Panc1 (cell line): ENCODE measurements around the gene SDF2L1.

Source experiments
- POLR2AphosphoS5 ChIP-seq: IDR thresholded peaks from 2 replicates; pipeline ENCODE4 v1.6.1; 2012; ENCODE audit warnings: mild to moderate bottlenecking, low read depth, low read length, moderate library complexity
- TF ChIP-seq, protein P1 (sequence below): fragments of 450-650 bp; IDR thresholded peaks from 2 replicates; pipeline ENCODE4 v1.5.1; 2017; ENCODE audit warnings: mild to moderate bottlenecking

DNA sequence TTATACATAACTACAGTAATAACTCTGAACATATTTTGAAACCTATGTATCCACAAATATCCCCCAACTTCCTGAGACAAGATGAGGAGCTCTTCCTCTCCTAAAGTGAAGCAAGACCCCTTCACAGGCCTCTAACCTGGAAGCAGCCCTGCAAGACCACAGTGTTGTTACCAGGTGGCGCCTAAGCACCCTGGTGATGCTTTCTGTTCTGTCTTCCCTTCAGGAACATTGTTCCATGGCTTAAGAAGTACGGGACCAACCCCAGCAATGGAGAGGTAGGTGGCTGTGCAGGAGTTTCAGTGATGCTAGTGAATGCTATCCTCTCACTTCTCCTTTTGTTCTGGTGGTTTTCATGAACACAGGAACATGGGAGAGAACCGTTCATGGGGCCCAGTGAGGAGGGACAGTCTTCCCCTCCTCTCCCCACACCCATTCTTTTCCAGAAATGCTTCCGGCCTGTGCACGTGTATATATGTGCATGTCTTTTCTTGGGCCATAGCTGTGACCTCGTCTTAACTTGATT, 30.1 kb downstream of the SDF2L1 start:
- TF ChIP-seq, protein P1, sequence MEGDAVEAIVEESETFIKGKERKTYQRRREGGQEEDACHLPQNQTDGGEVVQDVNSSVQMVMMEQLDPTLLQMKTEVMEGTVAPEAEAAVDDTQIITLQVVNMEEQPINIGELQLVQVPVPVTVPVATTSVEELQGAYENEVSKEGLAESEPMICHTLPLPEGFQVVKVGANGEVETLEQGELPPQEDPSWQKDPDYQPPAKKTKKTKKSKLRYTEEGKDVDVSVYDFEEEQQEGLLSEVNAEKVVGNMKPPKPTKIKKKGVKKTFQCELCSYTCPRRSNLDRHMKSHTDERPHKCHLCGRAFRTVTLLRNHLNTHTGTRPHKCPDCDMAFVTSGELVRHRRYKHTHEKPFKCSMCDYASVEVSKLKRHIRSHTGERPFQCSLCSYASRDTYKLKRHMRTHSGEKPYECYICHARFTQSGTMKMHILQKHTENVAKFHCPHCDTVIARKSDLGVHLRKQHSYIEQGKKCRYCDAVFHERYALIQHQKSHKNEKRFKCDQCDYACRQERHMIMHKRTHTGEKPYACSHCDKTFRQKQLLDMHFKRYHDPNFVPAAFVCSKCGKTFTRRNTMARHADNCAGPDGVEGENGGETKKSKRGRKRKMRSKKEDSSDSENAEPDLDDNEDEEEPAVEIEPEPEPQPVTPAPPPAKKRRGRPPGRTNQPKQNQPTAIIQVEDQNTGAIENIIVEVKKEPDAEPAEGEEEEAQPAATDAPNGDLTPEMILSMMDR, result no peak
- no peak for TF ChIP-seq POLR2AphosphoS5
